HG03575 (cell line): ENCODE results near the gene SLC35G1.

Experiments used
- ATAC-seq: cut with Tn5 transposase; IDR thresholded peaks from one replicate; pipeline ENCODE4 v1.9.1; 2021; ENCODE audit not compliant: unreplicated experiment, insufficient number of reproducible peaks, low FRiP score; ENCODE audit errors: extremely low read depth

The SLC35G1 gene

GRCh38 chr10:93893646-93894515, at the start of gene SLC35G1:
SLC35G1 (plus strand) TSS chr10:93893978; CDS start chr10:93894034, 56 bp downstream.
- ATAC-seq = no peak

GRCh38 chr10:93844979-93845626, 48.7 kb upstream of the SLC35G1 start:
- no peak for ATAC-seq

GRCh38 chr10:93849593-93849992, 44.2 kb upstream of the SLC35G1 start:
- ATAC-seq = no peak

GRCh38 chr10:93850031-93851015, 43.5 kb upstream of the SLC35G1 start:
- ATAC-seq = no peak

- no peak for ATAC-seq
Observed at GRCh38 chr10:93851169-93851568, 42.6 kb upstream of the SLC35G1 start.

- no peak for ATAC-seq
Observed at GRCh38 chr10:93852476-93853095, 41.2 kb upstream of the SLC35G1 start.

GRCh38 chr10:93854975-93855374, 38.8 kb upstream of the SLC35G1 start:
- ATAC-seq = no peak

GRCh38 chr10:93856349-93857145, 37.2 kb upstream of the SLC35G1 start:
- no peak for ATAC-seq

GRCh38 chr10:93859049-93859655, 34.6 kb upstream of the SLC35G1 start:
- ATAC-seq = no peak

- ATAC-seq = no peak
Observed at GRCh38 chr10:93861825-93862224, 32.0 kb upstream of the SLC35G1 start.

GRCh38 chr10:93865794-93866425, 27.9 kb upstream of the SLC35G1 start:
- no peak for ATAC-seq

GRCh38 chr10:93867525-93867924, 26.3 kb upstream of the SLC35G1 start:
- ATAC-seq = no peak

GRCh38 chr10:93871671-93872204, 22.0 kb upstream of the SLC35G1 start:
- ATAC-seq = no peak

GRCh38 chr10:93872375-93873158, 21.2 kb upstream of the SLC35G1 start:
- ATAC-seq = no peak

GRCh38 chr10:93873420-93874115, 20.2 kb upstream of the SLC35G1 start:
- no peak for ATAC-seq
